Karpas-422 (cell line): ENCODE measurements around the gene FAXDC2. TPM values are rescaled to one million over a fixed set of nuclear protein-coding genes. Genes with fewer than 3 reads are reported as not detected.

Experiments used
- DNase-seq: peaks from one replicate; pipeline ENCODE4 v3.0.0-alpha.2; 2015
- H2AFZ ChIP-seq: fragments of 200-600 bp; sonication (generic); 2 replicates; pipeline ENCODE4 v1.6.1; 2014; ENCODE audit warnings: antibody characterized with exemption, low read length, mixed read lengths
- H3K27ac ChIP-seq: fragments of 200-600 bp; sonication (generic); 2 replicates; pipeline ENCODE4 v1.5.1; 2014; ENCODE audit warnings: mild to moderate bottlenecking, low read length, moderate library complexity
- H3K27me3 ChIP-seq: fragments of 200-600 bp; sonication (generic); 2 replicates; pipeline ENCODE4 v1.6.1; 2014; ENCODE audit warnings: low read length, mixed read lengths
- H3K36me3 ChIP-seq: fragments of 200-600 bp; sonication (generic); 2 replicates; pipeline ENCODE4 v1.6.1; 2014; ENCODE audit warnings: low read length, mixed read lengths; ENCODE audit not compliant: insufficient read depth
- H3K4me1 ChIP-seq: fragments of 200-600 bp; sonication (generic); 2 replicates; pipeline ENCODE4 v1.6.1; 2014; ENCODE audit warnings: mild to moderate bottlenecking, low read length, mixed read lengths
- H3K4me2 ChIP-seq: fragments of 200-600 bp; sonication (generic); 2 replicates; pipeline ENCODE4 v1.6.1; 2014; ENCODE audit warnings: low read length, low read depth, mild to moderate bottlenecking; ENCODE audit not compliant: poor library complexity, severe bottlenecking
- H3K4me3 ChIP-seq: fragments of 200-600 bp; sonication (generic); 2 replicates; pipeline ENCODE4 v1.5.1; 2014; ENCODE audit warnings: mild to moderate bottlenecking, antibody characterized with exemption, low read length, mixed read lengths
- H3K79me2 ChIP-seq: fragments of 200-600 bp; sonication (generic); 2 replicates; pipeline ENCODE4 v1.6.1; 2014; ENCODE audit warnings: mild to moderate bottlenecking, low read length, mixed read lengths
- H3K9ac ChIP-seq: fragments of 200-600 bp; sonication (generic); 2 replicates; pipeline ENCODE4 v1.6.0; 2014; ENCODE audit warnings: low read length
- H3K9me2 ChIP-seq: fragments of 200-600 bp; sonication (generic), shearing (Covaris generic); replicated peaks from 2 replicates; pipeline ENCODE4 v1.6.0; 2014; ENCODE audit warnings: mild to moderate bottlenecking, low read length, moderate library complexity; ENCODE audit not compliant: insufficient read depth
- H3K9me3 ChIP-seq: fragments of 300-700, 200-600 bp; sonication (generic); 2 replicates; pipeline ENCODE4 v1.6.1; 2014; ENCODE audit warnings: low read length, mixed read lengths
- H4K20me1 ChIP-seq: fragments of 200-600 bp; sonication (generic); 2 replicates; pipeline ENCODE4 v1.6.1; 2014; ENCODE audit warnings: mild to moderate bottlenecking, antibody characterized with exemption, low read length, low read depth; ENCODE audit not compliant: insufficient read depth
- total RNA-seq: library from RNA; depleted of rRNA; stranded (reverse); fragments of >200 nt; shearing (Covaris generic); gene quantifications from 2 replicates; pipeline ENCODE4 v1.2.3, GENCODE V29; 2014; ENCODE audit warnings: low replicate concordance

The FAXDC2 gene
- total RNA-seq, 1 experiment from 2014 or later: not detected

DNA sequence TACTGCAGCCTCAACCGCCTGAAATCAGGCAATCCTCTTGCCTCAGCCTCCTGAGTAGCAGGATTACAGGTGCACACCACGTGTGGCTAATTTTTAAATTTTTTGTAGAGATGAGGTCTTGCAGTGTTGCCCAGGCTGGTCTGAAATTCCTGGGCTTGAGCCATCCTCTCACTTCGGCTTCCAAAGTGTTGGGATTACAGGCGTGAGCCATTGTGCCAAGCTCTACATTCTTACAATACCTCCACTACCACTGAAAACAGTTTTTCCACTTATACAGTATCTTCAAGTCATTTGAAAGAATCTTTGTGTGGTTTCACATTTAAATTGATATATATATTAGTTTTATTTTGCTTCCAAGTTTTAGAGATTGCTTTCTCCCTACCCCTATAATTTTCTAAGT, 52.6 kb downstream of the FAXDC2 start:
- Histone ChIP-seq H3K9me2 (no peaks in the 10 kb centered on the region), H3K36me3 (peaks cover 73% of the 10 kb centered on the region), H4K20me1 (0 out of 2 replicates have a peak, but pooled peaks cover 13% of the 10 kb centered on the region), H2AFZ (no peak overlapping the region), H3K4me1 (no peaks in the 10 kb centered on the region), H3K27ac (no peak overlapping the region), H3K9ac (no peak overlapping the region), H3K27me3 (no peaks in the 10 kb centered on the region), H3K79me2 (peaks cover 52% of the 10 kb centered on the region), H3K4me3 (no peak overlapping the region), H3K9me3 (no peaks in the 10 kb centered on the region), H3K4me2 (no peak overlapping the region)
- no peak for DNase-seq

DNA sequence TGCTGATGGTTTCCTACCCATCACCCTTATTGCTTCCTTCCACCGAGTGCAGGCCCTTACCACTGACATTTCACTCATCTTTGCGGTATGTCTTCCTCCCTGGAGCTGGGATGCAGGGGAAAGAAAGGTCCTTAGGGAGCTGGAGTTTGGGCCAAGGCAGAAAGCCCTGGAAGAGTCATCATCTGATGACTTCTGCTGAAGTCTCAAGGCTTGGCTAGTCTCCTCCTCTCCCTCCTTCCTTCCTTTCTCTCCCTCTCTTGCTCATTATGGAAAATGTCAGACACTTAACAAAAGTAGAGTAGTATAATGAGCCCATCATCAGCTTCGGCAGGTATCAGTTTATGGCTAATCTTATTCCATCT, 55.2 kb downstream of the FAXDC2 start:
- Histone ChIP-seq H3K36me3 (peaks cover 68% of the 10 kb centered on the region), H3K79me2 (peaks cover 62% of the 10 kb centered on the region), H2AFZ (no peak overlapping the region), H3K27ac (no peak overlapping the region), H3K9ac (no peak overlapping the region), H3K4me3 (no peak overlapping the region), H4K20me1 (peaks cover 30% of the 10 kb centered on the region), H3K4me2 (no peak overlapping the region), H3K9me2 (no peaks in the 10 kb centered on the region), H3K27me3 (no peaks in the 10 kb centered on the region), H3K9me3 (no peaks in the 10 kb centered on the region), H3K4me1 (peaks cover 17% of the 10 kb centered on the region)
- no peak for DNase-seq

DNA sequence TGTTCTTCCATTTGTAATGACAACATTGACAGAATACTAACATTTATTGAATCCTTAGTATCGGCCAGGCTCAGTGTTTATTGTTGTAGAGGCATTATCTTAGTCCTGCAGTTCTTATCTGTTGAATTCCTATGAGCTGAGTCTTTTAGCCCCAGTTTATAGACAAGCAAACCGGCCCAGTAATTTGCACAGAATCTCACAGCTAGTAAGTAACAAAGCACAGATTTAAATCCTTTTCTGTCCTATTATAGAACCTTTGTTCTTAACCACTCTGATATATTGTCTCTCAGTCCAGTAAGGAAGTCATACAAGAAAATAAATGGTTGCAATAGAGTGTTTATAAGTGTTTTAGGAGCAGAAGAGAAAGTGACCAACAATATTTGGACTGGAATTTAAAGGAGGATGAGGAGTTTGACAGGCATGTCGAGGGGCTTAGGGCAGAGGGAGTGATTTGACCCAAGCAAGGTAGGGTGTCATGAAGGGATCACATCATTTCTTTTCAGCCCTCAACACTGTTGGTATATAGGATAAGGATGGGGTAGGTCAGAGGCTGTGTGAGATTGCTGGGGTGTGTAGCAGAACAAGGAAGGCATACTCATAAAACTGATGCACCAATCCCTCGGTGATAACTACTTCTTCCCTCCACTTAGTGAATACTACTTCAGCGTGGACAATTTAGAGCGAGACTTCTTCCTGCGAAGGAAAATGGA, 55.7 kb downstream of the FAXDC2 start:
- peaks cover 68% of the 10 kb centered on the region for H3K36me3 ChIP-seq

DNA sequence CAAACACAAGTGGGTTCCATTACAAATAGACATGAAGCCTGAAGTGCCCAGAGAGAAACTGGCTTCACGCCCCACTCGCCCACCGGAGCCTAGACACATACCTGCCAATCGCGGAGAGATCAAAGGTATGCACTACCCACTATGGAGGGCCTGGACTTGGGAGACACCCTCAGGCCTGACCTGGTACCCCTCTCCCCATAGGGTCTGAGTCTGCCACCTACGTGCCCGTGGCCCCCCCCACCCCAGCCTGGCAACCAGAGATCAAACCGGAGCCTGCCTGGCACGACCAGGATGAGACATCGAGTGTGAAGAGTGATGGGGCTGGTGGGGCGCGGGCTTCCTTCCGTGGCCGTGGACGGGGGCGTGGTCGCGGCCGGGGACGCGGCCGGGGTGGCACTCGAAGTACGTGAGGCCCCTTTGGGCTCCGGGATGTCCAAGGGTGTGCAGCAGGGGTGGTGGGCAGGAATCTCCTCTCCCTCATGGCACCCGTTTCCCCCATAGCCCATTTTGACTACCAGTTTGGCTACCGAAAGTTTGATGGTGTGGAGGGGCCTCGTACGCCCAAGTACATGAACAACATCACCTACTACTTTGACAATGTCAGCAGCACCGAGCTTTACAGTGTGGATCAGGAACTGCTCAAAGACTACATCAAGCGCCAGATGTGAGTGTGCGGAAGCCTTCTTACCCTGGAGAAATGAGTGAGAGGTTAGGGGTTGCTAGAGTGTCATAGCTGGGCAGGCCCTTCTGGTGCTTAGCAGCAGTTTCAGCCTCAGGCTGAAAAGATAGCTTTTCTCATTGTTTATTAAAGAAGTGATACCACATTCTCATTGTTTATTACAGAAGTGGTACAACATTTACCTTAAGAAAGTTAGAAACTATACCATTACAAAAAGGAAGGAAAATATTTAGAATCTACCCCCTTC, 56.5 kb downstream of the FAXDC2 start:
- no peak overlapping the region for H3K27ac ChIP-seq
- no peaks in the 10 kb centered on the region for H3K9me3 ChIP-seq
- H3K9ac ChIP-seq: no peak overlapping the region
- H2AFZ ChIP-seq: no peak overlapping the region
- peaks cover 66% of the 10 kb centered on the region for H3K79me2 ChIP-seq
- H3K4me2 ChIP-seq: no peak overlapping the region
- peaks cover 26% of the 10 kb centered on the region for H3K4me1 ChIP-seq
- H3K36me3 ChIP-seq: peaks cover 63% of the 10 kb centered on the region
- DNase-seq: no peak
- H3K4me3 ChIP-seq: no peak overlapping the region
- no peaks in the 10 kb centered on the region for H3K9me2 ChIP-seq
- peaks cover 39% of the 10 kb centered on the region for H4K20me1 ChIP-seq
- H3K27me3 ChIP-seq: no peaks in the 10 kb centered on the region

More for the DNA sequence above, 55.7 kb downstream of the FAXDC2 start:
- Histone ChIP-seq H3K9me2 (no peaks in the 10 kb centered on the region), H2AFZ (no peak overlapping the region), H3K4me1 (peaks cover 22% of the 10 kb centered on the region), H3K79me2 (peaks cover 68% of the 10 kb centered on the region), H3K27me3 (no peaks in the 10 kb centered on the region), H3K27ac (no peak overlapping the region), H3K4me2 (no peak overlapping the region), H3K9me3 (no peaks in the 10 kb centered on the region), H4K20me1 (peaks cover 35% of the 10 kb centered on the region), H3K4me3 (no peak overlapping the region), H3K9ac (no peak overlapping the region)
- no peak for DNase-seq

DNA sequence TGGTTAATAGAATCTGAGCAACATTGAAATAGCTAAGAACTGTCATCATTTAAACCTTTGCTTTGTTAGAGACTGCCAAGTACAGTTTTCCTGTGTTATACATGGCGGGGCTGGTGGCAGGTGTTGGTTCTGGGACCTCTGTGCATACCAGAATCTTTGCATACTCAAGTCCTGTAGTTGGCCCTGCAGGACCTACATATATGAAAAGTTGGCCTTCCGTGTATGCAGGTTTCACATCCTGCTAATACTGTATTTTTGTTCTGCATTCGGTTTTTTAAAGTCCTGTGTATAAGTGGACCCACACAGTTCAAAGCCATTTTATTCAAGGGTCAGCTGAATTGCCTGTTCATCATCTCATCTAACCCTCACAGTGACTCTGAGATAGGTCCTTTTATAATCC, 58.9 kb downstream of the FAXDC2 start:
- Histone ChIP-seq H3K9me2 (no peaks in the 10 kb centered on the region), H3K27ac (peak overlapping the region; percentile 77), H3K27me3 (no peaks in the 10 kb centered on the region), H2AFZ (no peak overlapping the region), H4K20me1 (peaks cover 61% of the 10 kb centered on the region), H3K4me1 (peaks cover 46% of the 10 kb centered on the region), H3K4me2 (no peak overlapping the region), H3K9ac (peak overlapping the region; percentile 21; the same call in 1 of the 2 replicates), H3K36me3 (peaks cover 47% of the 10 kb centered on the region), H3K4me3 (no peak overlapping the region), H3K9me3 (no peaks in the 10 kb centered on the region), H3K79me2 (peaks cover 75% of the 10 kb centered on the region)
- DNase-seq: peak; percentile 59

DNA sequence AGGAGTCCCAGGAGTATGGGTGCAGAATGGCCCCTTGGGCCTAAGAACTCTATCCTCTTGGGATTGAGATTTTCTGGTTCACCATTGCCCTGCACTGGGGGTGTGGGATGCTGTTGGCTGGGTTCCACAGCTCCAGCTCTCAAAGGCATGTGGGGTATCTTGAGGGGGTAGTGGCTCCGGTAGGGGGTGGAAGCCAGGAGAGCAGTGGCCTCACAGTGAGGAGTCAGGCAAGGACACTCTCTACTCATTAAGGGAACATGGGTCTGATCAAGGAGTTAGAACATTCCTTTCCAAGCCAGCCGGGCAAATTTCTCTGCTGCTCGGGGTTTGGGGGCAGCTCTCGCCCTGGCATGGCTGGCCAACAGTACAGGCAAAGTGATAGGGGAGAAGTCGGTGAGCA, 62.2 kb downstream of the FAXDC2 start:
- no peak for DNase-seq
- Histone ChIP-seq H3K27ac (peak overlapping the region; percentile 47; the same call in 1 of the 2 replicates), H2AFZ (no peak overlapping the region), H3K9me2 (no peaks in the 10 kb centered on the region), H4K20me1 (peaks cover 82% of the 10 kb centered on the region), H3K79me2 (peaks cover 92% of the 10 kb centered on the region), H3K4me2 (no peak overlapping the region), H3K27me3 (no peaks in the 10 kb centered on the region), H3K9me3 (no peaks in the 10 kb centered on the region), H3K4me1 (peaks cover 78% of the 10 kb centered on the region), H3K36me3 (peaks cover 30% of the 10 kb centered on the region), H3K9ac (no peak overlapping the region), H3K4me3 (no peak overlapping the region)

DNA sequence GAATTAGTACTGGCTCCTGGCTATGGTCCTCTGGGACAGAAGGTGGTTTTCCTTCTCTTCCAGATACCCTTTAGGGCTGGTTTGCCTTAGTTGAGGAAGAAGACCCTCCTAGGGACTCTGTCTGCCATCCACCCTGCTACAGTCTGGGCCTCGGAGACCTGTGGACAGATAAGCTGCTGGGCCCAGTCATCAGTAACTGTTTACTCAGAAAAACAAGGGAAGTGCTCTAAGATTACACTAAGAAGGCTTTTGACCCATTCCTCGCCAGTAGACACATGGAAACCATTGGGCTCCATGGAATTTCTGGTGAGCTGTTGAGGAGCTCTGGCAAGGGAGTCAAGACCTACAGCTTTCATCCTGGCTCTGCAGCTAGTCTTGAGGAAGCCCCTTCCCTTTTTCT, 64.0 kb downstream of the FAXDC2 start:
- H3K27ac ChIP-seq: no peak overlapping the region
- H3K9me2 ChIP-seq: no peaks in the 10 kb centered on the region
- no peaks in the 10 kb centered on the region for H3K27me3 ChIP-seq
- no peak overlapping the region for H3K4me2 ChIP-seq
- DNase-seq: no peak
- H3K36me3 ChIP-seq: peaks cover 17% of the 10 kb centered on the region
- peaks cover 90% of the 10 kb centered on the region for H3K4me1 ChIP-seq
- no peaks in the 10 kb centered on the region for H3K9me3 ChIP-seq
- H2AFZ ChIP-seq: no peak overlapping the region
- no peak overlapping the region for H3K9ac ChIP-seq
- H3K4me3 ChIP-seq: no peak overlapping the region
- peaks cover 94% of the 10 kb centered on the region for H3K79me2 ChIP-seq
- peaks cover 87% of the 10 kb centered on the region for H4K20me1 ChIP-seq

DNA sequence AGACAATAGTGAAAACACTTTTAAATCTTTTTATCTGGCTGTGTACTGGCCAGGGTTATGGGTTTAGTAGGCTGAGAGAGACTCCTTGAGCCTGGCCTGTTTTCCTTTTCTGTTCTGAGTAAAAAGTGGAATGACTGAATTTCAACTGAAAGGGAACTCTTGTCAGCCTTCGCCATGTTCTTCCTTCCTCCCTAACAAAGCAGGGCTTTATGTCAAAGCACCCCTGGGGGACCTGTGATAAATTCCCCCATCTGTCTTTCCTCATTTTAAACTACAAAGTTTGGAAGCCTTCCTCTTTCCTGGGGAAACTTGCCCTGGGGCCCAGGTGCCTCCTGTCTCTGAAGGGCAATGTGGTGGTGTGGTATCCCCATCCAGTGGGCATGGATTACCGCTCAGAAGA, 65.5 kb downstream of the FAXDC2 start:
- no peak for DNase-seq
- H4K20me1 ChIP-seq: peaks cover 92% of the 10 kb centered on the region
- H2AFZ ChIP-seq: no peak overlapping the region
- peaks cover 84% of the 10 kb centered on the region for H3K4me1 ChIP-seq
- no peak overlapping the region for H3K27ac ChIP-seq
- H3K27me3 ChIP-seq: no peaks in the 10 kb centered on the region
- H3K9me2 ChIP-seq: no peaks in the 10 kb centered on the region
- H3K4me3 ChIP-seq: no peak overlapping the region
- H3K79me2 ChIP-seq: peaks cover 98% of the 10 kb centered on the region
- no peaks in the 10 kb centered on the region for H3K9me3 ChIP-seq
- no peak overlapping the region for H3K4me2 ChIP-seq
- H3K36me3 ChIP-seq: peaks cover 7% of the 10 kb centered on the region
- no peak overlapping the region for H3K9ac ChIP-seq
